A549 treated with AZD9567 at 1 μM for 4 hours (cell line): Measurements from ENCODE around the gene RPS29. TPM values are rescaled to one million over a fixed set of nuclear protein-coding genes. Genes with fewer than 3 reads are reported as not detected.

Source experiments
- total RNA-seq: library from RNA; stranded (reverse); fragments of 200-300 nt; extraction: Qiagen RNA extraction; gene quantifications from 5 replicates; pipeline ENCODE4 v1.2.3, GENCODE V29; 2022; ENCODE audit not compliant: insufficient read depth

RPS29 gene
- 4,195 to 4,741 TPM (median 4,367 TPM) in 5 replicates for total RNA-seq

GRCh38 chr14:49585803-49586672 lies at the start of gene RPS29:
RPS29 (minus strand) TSS chr14:49586380; CDS start chr14:49586346, 34 bp downstream.

GRCh38 chr14:49634547-49635334 lies 48.6 kb upstream of the RPS29 start, which contains the start of gene DNAAF2:
DNAAF2 (minus strand) TSS chr14:49635244; CDS start chr14:49635149, 95 bp downstream.

DNA sequence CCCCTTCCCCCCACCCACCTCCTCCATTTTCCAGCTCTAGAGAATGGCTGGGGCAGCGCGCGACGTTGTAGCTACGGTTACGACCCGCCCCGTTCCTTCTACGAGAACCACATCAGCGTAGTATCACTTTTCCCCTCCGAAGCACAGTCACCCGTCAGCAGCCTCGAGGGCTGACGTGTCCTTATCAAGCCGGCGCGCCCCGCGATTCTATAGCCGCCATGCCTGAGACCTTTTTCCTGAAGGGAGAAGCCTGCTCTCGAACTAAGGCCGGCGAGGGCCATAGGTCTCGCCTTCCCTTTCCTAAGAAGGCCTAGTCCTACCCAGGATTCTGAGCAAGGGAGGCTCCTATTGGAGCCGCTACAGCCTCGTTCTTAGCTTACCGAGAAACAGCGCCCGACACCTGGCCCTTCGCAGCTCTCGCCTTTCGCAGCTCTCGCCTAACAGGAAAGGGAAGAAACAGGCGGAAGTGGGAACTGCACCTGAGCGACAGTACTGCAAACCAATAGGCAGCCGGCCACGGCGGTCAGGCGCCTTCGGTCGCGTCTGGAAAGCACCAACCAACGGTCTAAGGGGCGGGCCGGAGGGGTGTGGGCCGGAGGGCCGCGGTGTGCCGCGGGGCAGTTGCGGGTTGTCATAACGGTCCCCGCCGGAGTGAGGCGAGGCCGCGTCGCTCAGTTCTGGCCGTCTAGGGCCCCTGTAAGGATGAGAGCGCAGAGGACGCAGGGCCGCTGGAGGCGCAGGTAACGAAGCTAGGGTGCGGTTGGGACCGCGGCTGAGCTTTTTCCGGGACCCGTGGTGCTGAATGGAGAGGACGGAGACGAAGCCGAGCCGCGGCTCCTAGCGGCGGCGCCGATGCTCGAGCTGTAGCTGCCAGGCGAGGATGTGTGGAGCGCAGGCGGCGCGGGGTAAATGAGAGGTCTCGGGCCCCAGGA lies 34.3 kb upstream of the RPS29 start, which contains the start of the genes MGAT2 and RPL36AL:
TSS of gene MGAT2 (plus strand) at position 618 of the 932 bp plus-strand sequence. CDS start 470 bp downstream, outside the sequence.
TSS of gene RPL36AL (minus strand) at position 445 of the 932 bp plus-strand sequence. CDS start 1,522 bp downstream, outside the sequence.

GRCh38 chr14:49598485-49599300 lies 12.5 kb upstream of the RPS29 start, which contains the start of gene LRR1:
LRR1 (plus strand) TSS chr14:49598940; CDS start chr14:49599021, 81 bp downstream.

Other genes starting within 250 kb of the RPS29 start
- 44.8 to 53.5 TPM (median 51.0 TPM) in 5 replicates for gene LRR1, start 12.6 kb upstream of the RPS29 start, total RNA-seq
- 426 to 453 TPM (median 441 TPM) in 5 replicates for gene RPL36AL, start 34.2 kb upstream of the RPS29 start, total RNA-seq
- gene MGAT2, start 34.4 kb upstream of the RPS29 start, total RNA-seq: 47.2 to 59.3 TPM (median 52.5 TPM) in 5 replicates
- 11.5 to 12.8 TPM (median 12.5 TPM) in 5 replicates for gene DNAAF2, start 48.9 kb upstream of the RPS29 start, total RNA-seq
- gene POLE2, start 101.8 kb upstream of the RPS29 start, total RNA-seq: 10.3 to 17.4 TPM (median 13.2 TPM) in 5 replicates
- 0.14 to 0.50 TPM (median 0.30 TPM) in 4 of 5 replicates, not detected in the other for gene KLHDC1, start 106.7 kb upstream of the RPS29 start, total RNA-seq
- 29.6 to 36.5 TPM (median 32.3 TPM) in 5 replicates for gene KLHDC2, start 181.8 kb upstream of the RPS29 start, total RNA-seq